Activated CD4-positive, CD25-positive, alpha-beta regulatory T cell treated with anti-CD3 and anti-CD28 coated beads, Interleukin-2, amount 50 U/mL, for 24 hours (primary cell): ENCODE results near the gene STT3B.
A peak's percentile ranks its signal among the peaks of the same experiment; 100 is the strongest.
"Not testable (repeated sequence)": the region's sequence is repeated elsewhere in the genome, so short reads cannot be mapped to it uniquely, and the experiment has no call there.

ENCODE experiments used
- ATAC-seq, 2 donors: fragments of 150-1000 bp; cut with Tn5 transposase; one replicate each; pipeline ENCODE4 v1.10.0; 2021; ENCODE audit warnings: mild to moderate bottlenecking in 1 of 2, moderate library complexity in 1 of 2

STT3B gene

DNA sequence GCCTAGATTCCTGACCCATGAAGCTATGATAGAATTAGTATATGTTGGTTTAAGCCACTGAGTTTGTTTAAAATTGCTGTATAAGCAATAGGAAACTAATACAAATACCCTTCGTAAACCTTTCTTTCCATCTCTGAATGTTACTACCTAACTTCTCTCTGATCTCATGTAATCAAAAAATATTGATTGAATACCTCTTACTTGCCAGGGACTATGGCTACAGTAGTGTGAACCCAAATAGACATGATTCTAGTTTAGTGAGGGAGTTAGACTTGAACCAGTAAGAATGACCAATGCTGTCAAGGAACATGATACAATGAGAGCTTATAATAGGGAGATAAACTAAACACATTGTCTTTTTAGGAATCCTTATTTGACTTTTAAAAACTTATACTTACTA, 19.4 kb downstream of the STT3B start:
- ATAC-seq = no peak

DNA sequence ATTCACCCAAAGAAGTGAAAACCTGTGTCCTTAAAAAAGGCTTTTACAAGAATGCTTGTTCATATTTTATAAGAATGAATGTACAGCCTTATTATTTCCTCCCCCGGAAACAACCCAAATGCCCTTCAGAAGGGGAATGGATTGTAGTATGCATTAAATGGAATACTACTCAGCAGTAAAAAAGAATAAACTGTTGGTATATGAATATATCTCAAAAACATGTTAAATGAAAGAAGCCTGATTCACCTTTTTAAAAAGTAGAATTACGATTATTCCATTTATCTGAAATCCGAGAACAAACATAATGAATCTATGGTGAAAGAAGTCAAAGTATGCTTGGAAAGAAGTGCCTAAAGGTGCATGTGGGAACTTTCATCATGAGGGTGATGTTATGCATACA, 20.5 kb downstream of the STT3B start:
- ATAC-seq = no peak

DNA sequence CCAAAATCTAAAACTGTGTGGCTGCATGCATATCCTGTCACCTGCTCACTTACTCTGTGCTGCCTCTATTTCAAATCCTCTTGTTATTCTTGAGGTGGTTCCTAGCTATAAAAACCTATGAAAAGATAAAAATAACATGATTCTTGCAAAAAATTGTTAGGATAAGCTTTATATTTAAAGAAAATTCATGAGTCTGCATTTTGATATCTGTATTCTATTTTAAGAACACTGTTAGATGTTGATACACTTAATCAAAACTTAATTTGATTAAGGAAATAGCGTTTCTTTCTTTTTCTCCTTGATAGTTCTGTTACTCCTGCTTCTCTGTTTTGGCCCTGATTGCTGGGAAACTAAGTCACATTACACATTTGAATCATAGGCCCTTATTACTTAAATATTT, 22.5 kb downstream of the STT3B start:
- ATAC-seq = no peak

DNA sequence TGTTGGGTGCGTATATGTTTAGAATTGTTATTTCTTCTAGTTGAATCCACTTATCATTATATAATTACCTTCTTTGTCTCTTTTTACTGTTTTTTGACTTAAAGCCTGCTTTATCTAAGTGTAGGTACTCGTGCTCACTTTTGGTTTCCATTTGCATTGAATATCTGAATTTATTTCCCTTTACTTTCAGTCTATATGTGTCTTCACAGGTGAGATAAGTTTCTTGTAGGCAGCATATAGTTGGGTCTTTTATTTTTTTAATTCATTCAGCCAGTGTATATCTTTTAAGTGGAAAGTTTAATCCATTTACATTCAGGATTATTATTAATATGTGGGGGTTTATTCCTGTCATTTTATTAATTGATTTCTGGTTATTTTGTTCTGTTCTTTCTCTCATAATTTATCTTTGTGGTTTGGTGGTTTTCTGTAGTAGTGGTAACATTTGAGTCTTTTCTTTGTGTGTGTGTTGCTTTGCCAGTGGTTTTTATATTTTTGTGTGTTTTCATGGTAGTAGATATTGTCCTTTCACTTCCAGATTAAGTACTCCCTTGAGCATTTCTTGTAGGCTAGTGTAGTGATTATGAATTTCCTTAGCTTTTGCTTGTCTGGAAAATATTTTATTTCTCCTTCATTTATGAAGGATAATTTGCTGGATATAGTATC, 27.3 kb downstream of the STT3B start:
- peak; percentile 62 for ATAC-seq

DNA sequence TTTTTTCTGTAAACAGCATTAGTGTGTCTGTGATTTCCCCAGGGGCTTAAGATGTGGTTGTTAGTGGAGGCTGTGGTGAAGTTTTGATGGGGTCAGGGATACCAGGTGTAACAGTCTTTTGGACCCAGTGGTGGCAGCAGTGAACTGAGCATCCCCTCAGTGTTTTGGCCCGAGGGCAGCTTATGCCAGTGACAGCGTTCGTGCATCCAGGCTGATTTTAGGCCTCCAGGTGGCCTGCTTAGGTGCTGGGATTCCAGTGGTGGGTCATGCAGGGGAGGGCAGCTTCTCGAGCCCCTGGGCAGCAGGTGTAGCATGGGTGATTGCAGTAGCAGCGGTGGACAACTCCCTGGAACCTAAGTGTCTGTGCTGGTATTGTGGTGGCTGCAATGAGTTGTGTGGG, 29.2 kb downstream of the STT3B start:
- ATAC-seq = no peak

DNA sequence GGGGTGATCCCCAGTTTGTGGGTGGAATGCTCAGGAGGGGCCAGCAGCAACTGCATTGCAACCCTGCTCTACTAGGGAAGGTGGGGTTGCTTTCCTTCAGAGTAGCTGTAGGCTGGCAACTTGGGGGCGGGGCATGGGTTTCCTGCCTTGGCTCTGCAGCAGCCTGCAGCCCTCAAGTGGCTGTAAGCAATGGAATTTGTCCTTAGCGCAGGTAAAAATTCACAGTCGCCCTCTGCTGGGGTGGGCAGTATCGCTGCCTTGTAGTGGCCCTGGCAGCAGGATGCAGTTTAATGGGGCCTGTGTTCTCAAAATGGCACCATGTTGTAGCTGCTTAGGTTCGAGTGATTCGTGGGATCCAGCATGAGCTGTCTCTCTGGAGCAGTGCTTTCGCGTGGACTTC, 29.8 kb downstream of the STT3B start:
- no peak for ATAC-seq

DNA sequence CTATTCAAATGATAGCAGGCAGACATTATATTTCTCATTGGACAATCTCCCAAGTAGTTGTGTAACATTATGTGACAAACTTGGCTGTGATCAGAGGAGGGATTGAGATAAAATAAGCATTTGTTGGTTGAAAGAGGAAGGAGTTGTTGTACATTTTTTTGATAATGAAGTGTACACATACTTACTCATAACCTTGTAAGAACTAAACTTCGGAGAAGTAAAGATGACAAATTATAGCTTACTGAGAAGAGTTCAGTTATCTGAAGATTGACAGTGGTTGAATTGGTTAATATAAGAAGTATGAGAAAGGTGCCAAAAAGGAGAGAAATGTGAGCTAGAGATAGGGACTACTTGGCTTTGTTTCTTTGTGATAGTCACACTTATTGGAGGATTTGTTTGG, 32.6 kb downstream of the STT3B start:
- peak; percentile 82 to 88 for ATAC-seq

DNA sequence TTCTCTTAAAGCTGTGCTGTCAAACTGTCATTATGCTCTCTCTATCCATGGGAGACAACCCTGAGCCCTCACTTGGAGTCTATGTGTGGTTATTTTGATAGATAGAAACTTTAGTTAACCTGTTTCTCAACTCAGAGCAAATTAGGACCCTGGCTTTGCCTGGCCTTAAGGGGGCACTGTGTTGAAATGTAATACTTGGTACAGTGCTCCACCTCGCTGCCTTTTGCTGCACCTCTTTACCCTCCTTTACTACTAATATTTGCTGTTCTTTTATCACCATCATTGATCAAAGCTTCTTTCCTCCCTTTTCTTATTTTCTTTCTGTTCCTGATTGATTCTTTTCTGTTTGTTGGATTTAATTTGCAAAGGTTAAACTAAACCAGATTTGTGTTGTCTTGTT, 34.3 kb downstream of the STT3B start:
- no peak for ATAC-seq

DNA sequence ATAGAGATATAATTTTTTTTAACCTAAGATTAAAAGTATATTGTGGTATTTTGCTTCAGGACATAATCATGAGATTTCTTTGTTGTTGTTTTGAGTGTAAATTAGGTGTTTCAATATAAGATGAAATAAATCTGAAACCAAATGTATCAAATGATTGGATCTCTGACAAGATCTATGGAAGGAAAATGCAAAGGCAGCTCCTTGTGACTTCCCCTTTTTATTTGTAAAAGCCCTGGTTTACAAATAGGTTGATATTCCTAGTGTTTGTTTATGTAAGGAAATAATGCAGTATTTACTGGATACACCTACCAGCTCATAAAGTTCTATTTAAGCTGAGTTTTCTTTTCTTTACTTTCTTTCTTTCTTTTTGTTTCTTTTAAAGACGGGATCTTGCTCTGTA, 35.9 kb downstream of the STT3B start:
- no peak for ATAC-seq

DNA sequence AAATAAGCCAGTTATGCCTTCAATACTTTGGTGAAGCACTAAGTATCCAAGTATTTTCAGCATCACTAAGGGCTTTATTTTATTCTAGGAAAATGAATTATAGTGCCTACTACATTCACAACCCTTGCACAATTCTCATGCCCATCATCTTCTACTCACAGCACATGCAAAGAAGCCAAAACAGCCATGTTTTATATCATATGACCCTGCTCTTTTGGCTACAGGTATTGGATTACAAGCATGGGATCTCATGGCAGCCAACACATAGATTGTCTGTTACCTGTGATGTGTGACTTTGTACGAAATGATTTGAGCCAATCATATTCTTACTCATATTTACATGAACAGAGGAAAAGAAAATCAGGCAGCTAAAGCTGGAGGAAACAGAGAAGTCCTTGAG, 38.6 kb downstream of the STT3B start:
- no peak for ATAC-seq

DNA sequence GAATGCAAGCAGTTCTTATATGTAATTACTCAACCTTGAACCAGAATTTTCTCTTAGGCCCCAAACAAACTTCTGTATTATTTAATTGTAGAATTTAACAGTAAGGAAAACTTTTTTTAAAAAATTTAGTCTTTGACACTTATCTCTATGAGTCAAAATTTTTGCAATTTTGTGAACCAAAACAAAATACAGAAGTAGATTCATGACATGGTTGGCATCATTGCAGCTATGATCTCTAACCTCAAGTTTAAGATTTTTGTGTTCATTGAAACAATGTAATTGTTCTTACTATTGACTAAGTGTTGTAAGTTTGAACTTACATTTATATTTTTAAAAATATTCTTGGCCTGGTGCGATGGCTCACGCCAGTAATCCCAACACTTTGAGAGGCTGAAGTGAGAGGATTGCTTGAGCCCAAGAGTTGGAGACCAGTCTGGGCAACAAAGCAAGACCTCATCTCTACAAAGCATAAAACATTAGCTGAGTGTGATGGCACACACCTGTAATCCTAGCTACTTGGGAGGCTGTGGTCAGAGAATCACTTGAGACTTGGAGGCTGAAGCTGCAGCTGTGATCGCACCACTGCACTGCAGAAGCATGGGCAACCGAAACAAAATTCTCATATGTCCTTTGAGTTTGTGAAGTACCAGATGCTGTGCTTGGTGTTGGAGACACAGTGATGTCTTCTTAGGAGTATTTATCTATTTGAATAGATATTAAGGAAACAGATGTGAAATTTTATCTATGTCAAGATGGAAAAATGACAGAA, 39.7 kb downstream of the STT3B start:
- no peak for ATAC-seq

DNA sequence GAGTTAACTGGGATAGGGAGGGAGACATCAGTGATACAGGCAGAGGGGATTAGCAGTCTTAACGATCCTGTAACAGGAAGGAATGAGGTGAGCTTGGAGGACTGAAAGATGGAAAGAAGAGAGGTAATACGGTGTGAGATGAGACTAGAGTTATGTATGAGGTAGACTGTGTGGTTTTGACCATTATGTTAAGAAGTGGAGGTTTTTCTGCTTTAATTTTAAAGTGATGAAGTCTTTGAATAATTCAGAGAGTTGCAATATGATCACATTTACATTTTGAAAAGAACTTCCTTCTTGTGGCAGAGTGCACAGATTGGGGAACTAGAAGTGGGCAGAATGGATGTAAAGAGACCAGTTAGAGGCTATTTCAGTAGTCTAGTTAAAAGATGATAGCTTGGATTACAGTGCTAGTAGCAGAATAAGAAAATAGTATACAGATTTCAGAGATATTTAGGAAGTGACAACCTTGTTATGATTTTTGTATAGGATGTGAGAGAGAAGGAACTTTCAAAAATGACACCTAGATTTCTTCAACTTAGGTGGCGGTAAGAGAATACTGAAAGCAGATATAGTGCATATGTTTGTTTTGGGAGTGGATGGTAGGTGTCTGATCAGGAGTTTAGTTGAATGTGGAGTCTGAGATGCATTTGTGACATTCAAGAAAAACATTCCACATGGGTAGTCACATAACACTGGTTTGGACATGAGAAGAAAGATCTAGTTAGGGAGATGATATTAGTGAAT, 40.5 kb downstream of the STT3B start:
- ATAC-seq = no peak

DNA sequence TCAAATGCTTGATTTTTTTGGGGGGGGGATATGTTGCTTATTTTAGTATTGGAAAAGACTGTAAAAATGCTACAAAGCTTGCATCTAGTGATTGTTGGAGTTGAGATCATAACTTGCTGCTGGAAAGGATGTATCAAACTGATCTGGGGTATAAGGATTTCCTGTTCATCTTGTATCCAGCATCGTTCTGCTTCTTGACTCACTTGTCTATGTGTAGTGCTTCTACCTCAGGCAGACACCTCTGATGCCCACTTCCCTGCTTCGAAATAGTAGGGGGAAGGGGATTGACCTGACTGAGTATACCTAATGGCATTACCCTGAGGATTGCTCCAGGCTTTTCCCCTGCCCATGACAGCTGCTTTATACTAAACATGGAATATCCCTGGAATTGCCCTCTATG, 42.7 kb downstream of the STT3B start:
- ATAC-seq = peak in 1 of 2 donors; percentile 49

DNA sequence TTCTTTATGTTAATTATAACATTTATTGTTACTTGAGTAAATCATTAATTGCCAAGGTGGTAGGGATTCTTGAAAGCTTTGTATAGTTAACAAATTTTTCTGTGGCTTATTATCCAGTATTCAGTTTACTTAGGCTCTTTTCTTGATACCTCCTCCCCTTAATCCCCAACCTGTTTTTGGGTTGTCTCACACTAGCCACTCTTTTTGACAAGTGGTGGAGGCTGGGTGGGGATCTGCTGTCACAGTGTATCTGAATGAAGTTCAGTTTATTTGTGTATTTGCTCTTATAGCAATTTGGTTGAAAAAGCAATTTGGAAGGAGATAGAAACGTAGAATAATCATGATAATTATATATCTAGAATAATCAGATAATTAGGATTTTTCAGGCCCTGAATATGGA, 43.8 kb downstream of the STT3B start:
- no peak for ATAC-seq

DNA sequence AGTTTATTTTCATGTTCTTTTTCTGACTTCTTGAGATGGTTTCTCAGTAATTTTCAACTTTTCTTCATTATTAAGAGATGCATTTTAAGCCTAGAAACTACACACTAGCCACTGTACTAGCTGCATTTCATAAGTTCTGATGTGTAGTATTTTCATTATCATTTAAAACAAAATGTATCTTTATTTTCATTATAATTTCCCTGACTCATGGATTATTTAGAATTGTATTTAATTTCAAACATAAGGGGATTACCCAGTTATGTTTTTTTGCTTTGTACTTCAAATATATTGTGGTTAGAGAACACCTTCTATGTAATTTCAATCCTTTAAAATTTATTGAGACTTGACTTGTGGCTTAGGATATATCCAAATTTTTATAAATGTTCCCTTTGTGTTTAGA, 44.5 kb downstream of the STT3B start:
- ATAC-seq = no peak

DNA sequence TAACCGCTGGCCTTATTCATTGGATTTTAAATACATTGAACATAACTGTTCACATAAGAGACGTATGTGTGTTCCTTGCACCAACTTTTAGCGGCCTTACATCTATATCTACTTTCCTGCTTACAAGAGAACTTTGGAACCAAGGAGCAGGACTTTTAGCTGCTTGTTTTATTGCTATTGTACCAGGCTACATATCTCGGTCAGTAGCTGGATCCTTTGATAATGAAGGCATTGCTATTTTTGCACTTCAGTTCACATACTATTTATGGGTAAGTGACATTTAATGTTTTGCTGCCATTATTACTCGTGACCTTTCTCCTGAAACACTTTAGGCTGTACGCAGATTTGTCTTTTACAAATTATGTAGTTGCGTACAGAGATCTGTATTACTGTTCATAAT, 47.1 kb downstream of the STT3B start:
- no peak for ATAC-seq

DNA sequence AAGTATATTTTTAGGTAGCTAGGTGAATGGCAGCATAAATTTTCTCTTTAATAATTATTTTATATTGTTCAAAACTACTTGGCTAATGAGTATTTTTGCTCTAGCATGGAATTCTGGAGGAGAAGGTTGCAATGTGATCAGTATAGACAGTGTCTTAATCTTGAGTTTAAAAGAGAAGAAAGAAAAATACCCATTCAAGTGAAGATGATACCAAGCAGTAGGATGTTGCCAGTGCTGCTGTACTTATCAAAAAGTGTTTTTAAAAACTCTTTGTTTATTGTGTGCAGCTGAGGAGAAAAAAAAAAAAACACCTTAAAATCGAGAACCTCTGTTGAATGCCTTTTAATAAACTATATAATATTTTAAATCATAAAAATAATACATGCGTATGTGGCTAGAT, 47.9 kb downstream of the STT3B start:
- no peak for ATAC-seq

DNA sequence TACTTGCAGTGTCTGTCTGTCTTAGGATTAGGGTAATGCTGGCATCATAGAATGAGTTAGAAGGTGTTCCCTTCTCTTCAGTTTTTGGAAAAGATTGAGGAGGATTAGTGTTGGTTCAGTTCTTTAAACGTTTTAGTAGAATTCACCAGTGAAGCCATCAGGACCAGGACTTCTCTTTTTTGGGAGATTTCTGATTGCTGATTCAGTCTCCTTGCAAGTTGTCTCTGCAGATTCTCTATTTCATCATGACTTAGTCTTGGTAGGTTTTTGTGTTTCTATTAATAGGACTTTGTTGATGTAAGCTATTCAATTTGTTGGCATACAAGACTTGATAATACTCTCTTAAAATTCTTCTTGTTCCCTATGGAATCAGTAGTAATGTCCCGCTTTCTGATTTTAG, 48.9 kb downstream of the STT3B start:
- no peak for ATAC-seq

DNA sequence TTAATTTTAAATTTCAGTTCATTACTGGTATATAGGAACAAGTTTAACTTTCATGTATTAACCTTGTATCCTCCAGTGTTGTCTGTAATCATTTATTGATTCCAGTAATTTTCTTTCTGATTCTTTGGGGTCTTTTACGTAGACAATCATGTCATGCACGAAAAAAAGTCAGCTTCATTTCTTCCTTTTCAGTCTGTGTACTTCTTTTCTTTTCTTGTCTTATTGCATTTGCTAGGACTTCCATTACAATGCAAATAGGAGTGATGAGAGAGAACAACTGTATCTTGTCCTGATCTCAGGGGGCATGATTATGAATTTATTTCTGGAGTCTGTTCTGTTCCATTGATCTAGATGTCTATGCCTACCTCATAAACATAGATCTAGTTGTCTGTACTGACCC, 56.5 kb downstream of the STT3B start:
- ATAC-seq = no peak

DNA sequence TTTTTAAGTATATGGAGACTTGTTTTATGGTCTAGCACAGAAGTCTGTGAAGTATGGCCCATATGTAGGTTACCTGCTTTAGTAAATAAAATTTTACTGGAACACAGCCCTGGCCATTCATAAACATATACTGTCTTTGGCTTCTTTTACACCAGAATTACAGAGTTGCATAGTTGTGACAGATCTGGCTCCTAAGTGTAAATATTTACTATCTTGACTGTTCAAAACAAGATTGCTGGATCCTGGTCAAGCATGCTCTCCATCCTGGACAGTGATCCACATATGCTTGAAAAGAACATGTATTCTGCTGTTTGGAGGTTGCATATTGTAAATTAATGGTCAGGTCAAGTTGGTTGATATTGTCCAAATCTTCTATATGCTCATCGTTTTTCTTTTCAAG, 57.9 kb downstream of the STT3B start:
- no peak for ATAC-seq

DNA sequence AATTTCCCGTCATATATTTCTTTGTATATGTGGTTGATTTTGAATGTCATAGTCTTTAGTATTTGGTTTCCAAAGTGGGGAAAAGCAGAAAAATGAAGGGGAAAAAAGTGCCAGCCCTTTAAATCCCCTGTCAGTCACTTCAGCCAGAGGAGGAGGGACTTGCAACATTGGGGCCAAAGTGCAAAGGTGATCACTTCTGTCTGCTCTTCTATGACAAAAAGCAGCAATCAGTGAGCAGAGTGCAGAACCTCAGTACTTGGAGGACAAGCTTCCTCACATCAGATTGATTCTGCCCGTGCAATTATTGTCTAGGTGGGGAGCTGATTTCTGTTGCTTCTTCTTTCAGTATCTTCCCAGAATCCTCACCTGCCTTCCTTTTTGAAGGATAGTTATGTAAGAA, 60.0 kb downstream of the STT3B start:
- no peak for ATAC-seq

DNA sequence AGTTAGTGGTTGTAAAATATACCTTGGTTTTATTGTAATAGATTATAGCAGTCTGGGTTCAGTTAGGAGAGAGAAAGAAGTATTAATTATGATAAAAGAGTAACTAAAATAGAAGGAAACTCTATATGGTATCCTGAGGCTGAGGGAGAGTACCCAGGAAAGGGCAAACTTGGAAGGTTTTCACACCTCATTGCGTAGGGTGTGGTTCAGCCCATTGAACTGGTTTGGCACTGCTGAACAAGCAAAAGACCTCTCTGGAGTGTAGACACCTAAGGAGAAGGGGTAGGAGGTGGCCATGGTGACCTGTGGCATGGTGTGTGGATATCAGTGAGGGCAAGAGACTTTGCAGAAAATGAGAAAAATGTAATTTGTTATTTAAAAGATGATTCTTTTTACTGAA, 63.5 kb downstream of the STT3B start:
- ATAC-seq = no peak

DNA sequence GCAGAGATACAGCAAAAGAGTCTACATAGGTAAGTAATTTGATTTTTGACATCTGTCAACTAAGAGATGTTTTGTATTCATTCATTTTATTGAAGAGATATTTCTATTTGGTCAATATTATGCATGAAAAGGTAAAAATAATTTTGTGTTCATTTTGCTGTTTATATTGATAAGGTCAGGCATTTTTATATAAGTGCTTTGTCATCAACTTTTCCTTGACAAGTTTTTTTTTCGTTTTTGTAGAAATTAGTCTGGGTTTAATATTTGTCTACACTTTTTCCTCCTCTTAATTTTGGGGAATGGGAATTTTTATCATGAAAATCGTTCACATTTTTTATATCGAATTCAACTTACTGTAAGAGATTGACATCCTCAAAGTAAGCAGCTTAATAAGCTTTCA, 67.7 kb downstream of the STT3B start:
- no peak for ATAC-seq

DNA sequence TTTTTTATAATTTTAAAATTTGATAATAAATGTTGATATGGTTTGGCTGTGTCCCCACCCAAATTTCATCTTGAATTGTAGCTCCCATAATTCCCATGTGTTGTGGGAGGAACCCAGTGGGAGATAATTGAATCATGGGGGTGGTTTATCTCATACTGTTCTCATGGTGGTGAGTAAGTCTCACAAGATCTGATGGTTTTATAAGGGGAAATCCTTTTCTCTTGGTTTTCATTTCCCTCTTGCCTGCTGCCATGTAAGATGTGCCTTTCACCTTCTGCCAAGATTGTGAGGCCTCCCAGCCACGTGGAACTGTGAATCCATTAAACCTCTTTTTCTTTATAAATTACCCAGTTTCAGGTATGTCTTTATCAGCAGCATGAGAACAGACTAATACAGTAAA, 72.6 kb downstream of the STT3B start:
- ATAC-seq = not testable (repeated sequence)
